A549 (cell line): ENCODE measurements around the gene TAPBPL. TPM values are rescaled to one million over a fixed set of nuclear protein-coding genes. Genes with fewer than 3 reads are reported as not detected.
"Not testable (repeated sequence)": the region's sequence is repeated elsewhere in the genome, so short reads cannot be mapped to it uniquely, and the experiment has no call there.

Experiments
- ATAC-seq, 2 experiments: fragments of 200-7000 bp in 1 of 2; fragments of >200 bp in 1 of 2; cut with Nextera tagmentation in 1 of 2; cut with Tn5 transposase in 1 of 2; 3 replicates each; pipeline versions ENCODE4 v1.8.0 to v1.9.1; 2018 to 2020; ENCODE audit warnings: mild to moderate bottlenecking in 1 of 2, moderate library complexity in 1 of 2
- CTCF ChIA-PET: fragments of 300-600 bp; sonication (Branson Sonifier 250); formaldehyde crosslinking; extraction: SDS; loops from one replicate; lab custom pipeline; 2021; ENCODE audit warnings: antibody characterized with exemption, inconsistent platforms; lab: Yijun Ruan, JAX
- POLR2A ChIA-PET: fragments of 350-600 bp; formaldehyde crosslinking; extraction: SDS; loops from one replicate; lab custom pipeline; 2021; ENCODE audit warnings: antibody characterized with exemption, inconsistent platforms; lab: Yijun Ruan, JAX
- DNase-seq, 2 experiments: peaks; one replicate each; pipeline versions ENCODE4 v3.0.0 to v3.0.0-alpha.2; 2011 to 2016; ENCODE audit warnings: low read depth in 1 of 2, low spot score in 1 of 2
- FAIRE-seq: peaks from 2 replicates; lab custom pipeline; 2011; peaks lifted over from hg19 to GRCh38; lab: Jason Lieb, UNC
- H3K27ac ChIP-seq, 2 experiments: fragments of >200 bp; sonication (Bioruptor Twin); formaldehyde crosslinking; 3 replicates each; pipeline ENCODE4 v1.5.1; 2016 to 2017
- H3K4me1 ChIP-seq: fragments of >200 bp; sonication (Bioruptor Twin); formaldehyde crosslinking; 3 replicates; pipeline ENCODE4 v1.6.1; 2016
- H3K4me2 ChIP-seq: fragments of >200 bp; sonication (Bioruptor Twin); formaldehyde crosslinking; 3 replicates; pipeline ENCODE4 v1.6.1; 2016
- H3K4me3 ChIP-seq: fragments of >200 bp; sonication (Bioruptor Twin); formaldehyde crosslinking; 3 replicates; pipeline ENCODE4 v1.5.1; 2016
- H3K9me3 ChIP-seq: fragments of >200 bp; sonication (Bioruptor Twin); formaldehyde crosslinking; 3 replicates; pipeline ENCODE4 v1.6.1; 2016
- CBX8 ChIP-seq: fragments of 200-600 bp; sonication (generic); IDR thresholded peaks from 2 replicates; pipeline ENCODE4 v1.6.1; 2016
- CEBPB ChIP-seq, 2 experiments: fragments of >200 bp in 1 of 2; sonication (Bioruptor Twin) in 1 of 2; formaldehyde crosslinking in 1 of 2; IDR thresholded peaks; 2 replicates each; pipeline ENCODE4 v1.6.1; 2012 to 2016
- EP300 ChIP-seq, 2 experiments: fragments of >200 bp; sonication (Bioruptor Twin); formaldehyde crosslinking; IDR thresholded peaks; 2 replicates in 1 of 2; 3 replicates in 1 of 2; pipeline ENCODE4 v1.6.1; 2016 to 2017
- FOSB ChIP-seq: fragments of 250-450 bp; sonication (Bioruptor Pico); IDR thresholded peaks from 2 replicates; pipeline ENCODE4 v1.5.0; 2020; ENCODE audit warnings: mild to moderate bottlenecking, moderate library complexity
- FOSL2 ChIP-seq, 2 experiments: fragments of 450-650 bp in 1 of 2; fragments of >200 bp in 1 of 2; sonication (Bioruptor Twin) in 1 of 2; formaldehyde crosslinking; IDR thresholded peaks; 2 replicates each; pipeline versions ENCODE4 v1.5.0 to v1.6.1; 2016 to 2020; ENCODE audit warnings: mild to moderate bottlenecking in 1 of 2, moderate library complexity in 1 of 2
- FOXS1 ChIP-seq: fragments of 250-450 bp; sonication (Bioruptor Pico); IDR thresholded peaks from 2 replicates; pipeline ENCODE4 v1.5.0; 2020; ENCODE audit warnings: mild to moderate bottlenecking, moderate library complexity
- GATA3 ChIP-seq: IDR thresholded peaks from 2 replicates; pipeline ENCODE4 v1.6.1; 2012; ENCODE audit warnings: borderline replicate concordance
- HEYL ChIP-seq: fragments of 250-450 bp; sonication (Bioruptor Pico); IDR thresholded peaks from 2 replicates; pipeline ENCODE4 v1.8.0; 2021; ENCODE audit warnings: mild to moderate bottlenecking, moderate library complexity
- MAFK ChIP-seq: fragments of 450-650 bp; IDR thresholded peaks from 2 replicates; pipeline ENCODE4 v1.6.1; 2014; ENCODE audit not compliant: partially characterized antibody
- MAZ ChIP-seq: fragments of 150-350 bp; IDR thresholded peaks from 2 replicates; pipeline ENCODE4 v1.6.1; 2014; ENCODE audit warnings: antibody characterized with exemption, low read depth, low read length, borderline replicate concordance
- NR3C1 ChIP-seq: fragments of >200 bp; sonication (Bioruptor Twin); formaldehyde crosslinking; IDR thresholded peaks from 3 replicates; pipeline ENCODE4 v1.6.1; 2017
- RARB ChIP-seq: fragments of 250-450 bp; sonication (Bioruptor Pico); IDR thresholded peaks from 2 replicates; pipeline ENCODE4 v1.8.0; 2021; ENCODE audit warnings: mild to moderate bottlenecking, moderate library complexity
- RCOR1 ChIP-seq: fragments of 150-350 bp; IDR thresholded peaks from 2 replicates; pipeline ENCODE4 v1.6.1; 2014; ENCODE audit warnings: antibody characterized with exemption, low read length, low read depth
- RFX5 ChIP-seq: fragments of 450-650 bp; IDR thresholded peaks from 2 replicates; pipeline ENCODE4 v1.7.1; 2014; ENCODE audit warnings: antibody characterized with exemption, mild to moderate bottlenecking, moderate library complexity
- SMC3 ChIP-seq: fragments of >200 bp; sonication (Bioruptor Twin); formaldehyde crosslinking; IDR thresholded peaks from 3 replicates; pipeline ENCODE4 v1.6.1; 2018; ENCODE audit warnings: inconsistent platforms
- USF2 ChIP-seq: fragments of 450-650 bp; IDR thresholded peaks from 2 replicates; pipeline ENCODE4 v1.6.1; 2014; ENCODE audit warnings: antibody characterized with exemption
- WGBS: methylation state at CpG from one replicate; pipeline ENCODE4 v1.1.6; 2017; ENCODE audit errors: missing lambda C conversion rate; 5-methylcytosine and 5-hydroxymethylcytosine counted together
- polyA plus RNA-seq, 4 experiments: library from polyadenylated mRNA; depleted of rRNA in 3 of 4; stranded (reverse); fragments of >200 nt; fragmentation: RNase III in 1 of 4; extraction: RNeasy Plus Mini Kit Qiagen cat#74134 plus additional on column Dnase treatment in 1 of 4; gene quantifications; 2 replicates in 3 of 4; 3 replicates in 1 of 4; pipeline ENCODE4 v1.2.3, GENCODE V29; 2011 to 2017
- TF ChIP-seq, protein P1 (sequence below): IDR thresholded peaks from 2 replicates; pipeline ENCODE4 v1.6.1; 2012; ENCODE audit warnings: low read depth, borderline replicate concordance
- TF ChIP-seq, protein P2 (sequence below): fragments of 250-450 bp; sonication (Bioruptor Pico); IDR thresholded peaks from 2 replicates; pipeline ENCODE4 v1.5.0; 2020; ENCODE audit warnings: low read depth, mild to moderate bottlenecking, moderate library complexity

The TAPBPL gene
- polyA plus RNA-seq, 2 of the 4 experiments (the other 2 are of a cell fraction) = 2.8 to 3.6 TPM

GRCh38 chr12:6494258-6494743 lies 42.5 kb downstream of the TAPBPL start (continued):
- TF ChIP-seq FOXS1 (CRISPR knock-in tag) (0 out of 2 replicates have a peak, but pooled peaks have one; percentile 25), EP300 (IDR thresholded peaks at IDR 0.05) (no peak), CEBPB (IDR thresholded peaks at IDR 0.05) (no peak), FOSB (no peak; the same call in 1 of the 2 replicates)
- TF ChIP-seq, protein P1, sequence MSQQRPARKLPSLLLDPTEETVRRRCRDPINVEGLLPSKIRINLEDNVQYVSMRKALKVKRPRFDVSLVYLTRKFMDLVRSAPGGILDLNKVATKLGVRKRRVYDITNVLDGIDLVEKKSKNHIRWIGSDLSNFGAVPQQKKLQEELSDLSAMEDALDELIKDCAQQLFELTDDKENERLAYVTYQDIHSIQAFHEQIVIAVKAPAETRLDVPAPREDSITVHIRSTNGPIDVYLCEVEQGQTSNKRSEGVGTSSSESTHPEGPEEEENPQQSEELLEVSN = no peak

DNA sequence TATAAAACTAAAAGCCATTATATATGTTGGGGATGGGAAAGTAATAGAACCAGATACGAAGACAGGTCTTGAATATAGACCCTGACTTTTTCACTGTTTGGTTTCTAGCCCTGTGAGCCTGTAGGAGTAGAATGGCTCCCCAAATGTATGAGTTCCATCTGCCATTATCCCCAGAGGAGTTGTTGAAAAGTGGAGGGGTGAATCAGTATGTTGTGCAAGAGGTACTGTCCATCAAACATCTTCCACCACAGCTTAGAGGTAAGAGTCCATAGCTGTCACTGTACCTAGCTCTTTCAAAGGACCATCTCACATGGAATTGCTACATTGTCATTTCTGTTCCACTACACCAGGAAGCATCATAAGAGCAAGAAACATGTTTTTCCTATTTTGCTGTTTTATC lies 43.1 kb downstream of the TAPBPL start:
- TF ChIP-seq CEBPB (IDR thresholded peaks at IDR 0.05) (peak in 1 of 2 experiments; percentile 65; a peak in 1 of 4 replicates), HEYL (CRISPR knock-in tag) (no peak)
- no peak for ATAC-seq
- CTCF ChIA-PET = interaction anchor here (0.9 to 2.1 kb wide), 3 partner anchors 18 to 44 kb away, joined by 3 to 8 read pairs (median 7); no protein-coding TSS in a partner anchor
- H3K4me1 ChIP-seq = peaks cover 25% of the 10 kb centered on the region
- H3K9me3 ChIP-seq = no peaks in the 10 kb centered on the region
- POLR2A ChIA-PET = interaction anchor here (0.8 to 0.9 kb wide), 2 partner anchors 24 to 39 kb away, joined by 3 to 4 read pairs; partner anchors contain the start of genes GAPDH and VAMP1
- H3K4me2 ChIP-seq = peak overlapping the region; percentile 80
- peak overlapping the region; percentile 65 to 80; a peak in 5 of 6 replicates for H3K27ac ChIP-seq
- FAIRE-seq = no peak
- WGBS = 77% methylated on average over 1 of the region's 1 CpG
- H3K4me3 ChIP-seq = peak overlapping the region; percentile 80
- no peak for DNase-seq

GRCh38 chr12:6497291-6497690 lies 45.4 kb downstream of the TAPBPL start:
- POLR2A ChIA-PET, H3K4me3 ChIP-seq, FAIRE-seq, ATAC-seq, H3K4me2 ChIP-seq, DNase-seq, H3K27ac ChIP-seq, H3K9me3 ChIP-seq: not testable (repeated sequence)
- H3K4me1 ChIP-seq = peaks cover 19% of the 10 kb centered on the region
- CTCF ChIA-PET = interaction anchor here (0.6 to 2.0 kb wide), 5 partner anchors 25 to 42 kb away, joined by 3 to 4 read pairs (median 3); no protein-coding TSS in a partner anchor
- 92% methylated on average over 3 of the region's 3 CpGs for WGBS

DNA sequence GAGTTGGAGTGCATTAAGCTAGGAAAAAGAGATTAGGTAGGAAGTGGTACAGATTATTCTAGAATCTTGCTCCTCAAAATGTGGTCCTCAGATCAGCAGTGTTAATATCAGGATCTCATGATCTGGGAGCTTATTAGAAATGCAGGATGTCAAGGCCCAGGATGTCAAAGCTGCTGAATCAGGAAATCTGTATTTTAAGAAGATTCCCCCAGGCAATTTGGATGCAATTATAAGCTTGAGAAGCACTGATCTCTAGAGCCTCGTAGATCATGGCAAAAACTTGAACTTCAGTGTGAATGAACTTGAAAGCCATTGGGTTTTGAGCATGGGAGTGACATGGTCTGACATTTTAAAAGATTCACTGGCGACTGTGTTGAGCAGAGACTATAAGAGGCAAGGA lies 48.6 kb downstream of the TAPBPL start:
- no peak for FAIRE-seq
- no peak overlapping the region for H3K4me3 ChIP-seq
- peaks cover 9% of the 10 kb centered on the region; the same call in 2 of the 3 replicates for H3K4me1 ChIP-seq
- H3K4me2 ChIP-seq = no peak overlapping the region
- no peak overlapping the region for H3K27ac ChIP-seq
- ChIA-PET CTCF (interaction anchor here (0.7 to 2.9 kb wide), 9 partner anchors 8 to 215 kb away, joined by 3 to 9 read pairs (median 4); no protein-coding TSS in a partner anchor), POLR2A (no interaction called here)
- no peak for ATAC-seq
- TF ChIP-seq GATA3 (no peak), RARB (no peak), RFX5 (no peak), RCOR1 (no peak), FOSL2 (IDR thresholded peaks at IDR 0.05) (no peak), FOSL2 (CRISPR knock-in tag; IDR thresholded peaks at IDR 0.05) (no peak), MAZ (no peak), USF2 (no peak), FOSB (no peak), SMC3 (no peak), MAFK (no peak), NR3C1 (no peak), CBX8 (no peak), CEBPB (IDR thresholded peaks at IDR 0.05) (no peak)
- TF ChIP-seq, protein P1 = no peak
- TF ChIP-seq, protein P2, sequence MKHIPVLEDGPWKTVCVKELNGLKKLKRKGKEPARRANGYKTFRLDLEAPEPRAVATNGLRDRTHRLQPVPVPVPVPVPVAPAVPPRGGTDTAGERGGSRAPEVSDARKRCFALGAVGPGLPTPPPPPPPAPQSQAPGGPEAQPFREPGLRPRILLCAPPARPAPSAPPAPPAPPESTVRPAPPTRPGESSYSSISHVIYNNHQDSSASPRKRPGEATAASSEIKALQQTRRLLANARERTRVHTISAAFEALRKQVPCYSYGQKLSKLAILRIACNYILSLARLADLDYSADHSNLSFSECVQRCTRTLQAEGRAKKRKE (CRISPR knock-in tag) = no peak
- TF ChIP-seq, all 56 proteins: peak for 0
- no peak for DNase-seq
- 97% methylated on average over 2 of the region's 2 CpGs for WGBS
- no peaks in the 10 kb centered on the region for H3K9me3 ChIP-seq
